Natural killer cell (primary cell): Measurements from ENCODE around the gene SPAG9. TPM values are rescaled to one million over a fixed set of nuclear protein-coding genes. Genes with fewer than 3 reads are reported as not detected.

Experiments
- ATAC-seq, 3 donors: fragments of 150-1000 bp in 2 of 3; fragments of 200-7000 bp in 1 of 3; cut with Tn5 transposase; 1 replicate in 1 of 3; 2 replicates in 2 of 3; pipeline ENCODE4 v1.10.0; 2021; ENCODE audit warnings: mild to moderate bottlenecking in 2 of 3, moderate library complexity in 2 of 3
- DNase-seq, 2 donors: peaks; one replicate each; pipeline versions ENCODE4 v3.0.0 to v3.0.0-alpha.2; 2013 to 2021; ENCODE audit warnings: mixed read lengths in 1 of 2
- H3K27ac ChIP-seq: one replicate; pipeline ENCODE4 v1.5.1; 2013; ENCODE audit warnings: mild to moderate bottlenecking, low read length
- H3K27me3 ChIP-seq: one replicate; pipeline ENCODE4 v1.6.1; 2013; ENCODE audit warnings: low read length; ENCODE audit not compliant: control insufficient read depth, insufficient read depth
- H3K36me3 ChIP-seq: one replicate; pipeline ENCODE4 v1.6.1; 2013; ENCODE audit warnings: low read length; ENCODE audit not compliant: control insufficient read depth, insufficient read depth
- H3K4me1 ChIP-seq: one replicate; pipeline ENCODE4 v1.6.1; 2013; ENCODE audit warnings: low read length; ENCODE audit not compliant: control insufficient read depth, insufficient read depth
- H3K4me3 ChIP-seq: one replicate; pipeline ENCODE4 v1.5.1; 2013; ENCODE audit warnings: low read length
- H3K9me3 ChIP-seq: one replicate; pipeline ENCODE4 v1.6.1; 2013; ENCODE audit warnings: low read length; ENCODE audit not compliant: control insufficient read depth, insufficient read depth
- H3K27ac Mint-ChIP-seq, 2 donors: one replicate each; pipeline ENCODE4 v1.8.0; 2022; ENCODE audit warnings: mild to moderate bottlenecking in 2 of 2, mixed read lengths in 2 of 2, moderate library complexity in 1 of 2
- H3K27me3 Mint-ChIP-seq, 2 donors: one replicate each; pipeline ENCODE4 v1.8.0; 2022; ENCODE audit warnings: low read depth in 2 of 2, mixed read lengths in 2 of 2
- H3K36me3 Mint-ChIP-seq: one replicate; pipeline ENCODE4 v1.8.0; 2022; ENCODE audit warnings: mixed read lengths
- H3K4me1 Mint-ChIP-seq, 2 donors: one replicate each; pipeline ENCODE4 v1.8.0; 2022; ENCODE audit warnings: mixed read lengths in 2 of 2
- H3K4me3 Mint-ChIP-seq: one replicate; pipeline ENCODE4 v1.8.0; 2022; ENCODE audit warnings: mild to moderate bottlenecking, moderate library complexity, mixed read lengths
- H3K9me3 Mint-ChIP-seq, 2 donors: one replicate each; pipeline ENCODE4 v1.8.0; 2022; ENCODE audit warnings: mixed read lengths in 2 of 2
- WGBS: methylation state at CpG from one replicate; pipeline ENCODE4 v1.1.7; 2013; ENCODE audit warnings: missing lambda C conversion rate; ENCODE audit not compliant: insufficient coverage; 5-methylcytosine and 5-hydroxymethylcytosine counted together
- intact Hi-C: fragments of 100-400 bp; cut with micrococcal nuclease; formaldehyde crosslinking; loops from one replicate; pipeline ENCODE4 v1.14.2; 2022
- total RNA-seq, 4 donors: library from RNA; stranded (reverse); fragments of 120-200 nt in 1 of 4; gene quantifications; one replicate each; pipeline versions ENCODE4 v1.2.3 to v1.2.4, GENCODE V29; 2013 to 2022
- TF ChIP-seq, protein P1 (sequence below): fragments of 200-600 bp; IDR thresholded peaks from one replicate; pipeline ENCODE4 v1.8.0; 2022; ENCODE audit warnings: antibody characterized with exemption

Gene SPAG9
- total RNA-seq, 3 donors from 2014 or later (not counting 1 experiment from before 2014, with no cell fraction given) = 78.1 to 91.7 (median 90.3) TPM

GRCh38 chr17:50934672-50935220, 185.9 kb downstream of the SPAG9 start:
- Mint-ChIP-seq H3K27ac (no peak overlapping the region), H3K4me3 (no peak overlapping the region), H3K27me3 (peaks cover 0 to 5% of the 10 kb centered on the region in 2 donors), H3K36me3 (no peaks in the 10 kb centered on the region), H3K4me1 (peaks cover 13 to 18% of the 10 kb centered on the region in 2 donors), H3K9me3 (no peaks in the 10 kb centered on the region)
- no peaks in the 10 kb centered on the region for H3K27me3 ChIP-seq
- 78% methylated on average over 15 of the region's 15 CpGs for WGBS
- no peak for DNase-seq
- H3K27ac ChIP-seq = no peak overlapping the region
- H3K4me3 ChIP-seq = no peak overlapping the region
- H3K9me3 ChIP-seq = no peaks in the 10 kb centered on the region
- H3K4me1 ChIP-seq = peaks cover 11% of the 10 kb centered on the region
- TF ChIP-seq, protein P1, sequence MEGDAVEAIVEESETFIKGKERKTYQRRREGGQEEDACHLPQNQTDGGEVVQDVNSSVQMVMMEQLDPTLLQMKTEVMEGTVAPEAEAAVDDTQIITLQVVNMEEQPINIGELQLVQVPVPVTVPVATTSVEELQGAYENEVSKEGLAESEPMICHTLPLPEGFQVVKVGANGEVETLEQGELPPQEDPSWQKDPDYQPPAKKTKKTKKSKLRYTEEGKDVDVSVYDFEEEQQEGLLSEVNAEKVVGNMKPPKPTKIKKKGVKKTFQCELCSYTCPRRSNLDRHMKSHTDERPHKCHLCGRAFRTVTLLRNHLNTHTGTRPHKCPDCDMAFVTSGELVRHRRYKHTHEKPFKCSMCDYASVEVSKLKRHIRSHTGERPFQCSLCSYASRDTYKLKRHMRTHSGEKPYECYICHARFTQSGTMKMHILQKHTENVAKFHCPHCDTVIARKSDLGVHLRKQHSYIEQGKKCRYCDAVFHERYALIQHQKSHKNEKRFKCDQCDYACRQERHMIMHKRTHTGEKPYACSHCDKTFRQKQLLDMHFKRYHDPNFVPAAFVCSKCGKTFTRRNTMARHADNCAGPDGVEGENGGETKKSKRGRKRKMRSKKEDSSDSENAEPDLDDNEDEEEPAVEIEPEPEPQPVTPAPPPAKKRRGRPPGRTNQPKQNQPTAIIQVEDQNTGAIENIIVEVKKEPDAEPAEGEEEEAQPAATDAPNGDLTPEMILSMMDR = no peak
- ATAC-seq = no peak
- intact Hi-C loops = loop anchor here (5.0 kb wide), 1 partner anchor 67 kb away; the partner anchor contains the start of gene TOB1
- H3K36me3 ChIP-seq = no peaks in the 10 kb centered on the region

DNA sequence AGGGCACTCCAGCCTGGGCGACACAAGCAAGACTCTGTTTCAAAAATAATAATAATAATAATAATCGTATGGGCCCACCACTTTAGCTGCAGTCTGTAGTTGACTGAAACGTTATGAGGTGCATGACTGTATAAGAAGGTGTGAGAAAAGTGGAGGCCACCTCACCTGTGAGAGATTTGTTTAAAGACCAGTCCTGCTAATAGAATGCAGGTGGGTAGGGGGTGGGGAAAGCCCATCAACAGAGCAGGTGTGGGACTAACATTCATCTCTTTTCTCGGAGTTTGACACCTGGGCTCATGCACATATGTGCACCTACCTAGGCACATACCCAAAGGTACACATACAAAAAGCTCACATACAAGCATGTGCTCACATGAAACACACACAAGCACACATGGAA, 186.5 kb downstream of the SPAG9 start:
- Histone ChIP-seq H3K9me3 (no peaks in the 10 kb centered on the region), H3K4me3 (no peak overlapping the region), H3K27ac (no peak overlapping the region), H3K36me3 (no peaks in the 10 kb centered on the region), H3K27me3 (no peaks in the 10 kb centered on the region), H3K4me1 (peaks cover 11% of the 10 kb centered on the region)
- intact Hi-C loops = loop anchor here (5.0 kb wide), 1 partner anchor 67 kb away; the partner anchor contains the start of gene TOB1
- TF ChIP-seq, protein P1 = no peak
- DNase-seq (no peak), ATAC-seq (no peak)
- H3K4me3 Mint-ChIP-seq = no peak overlapping the region
- H3K9me3 Mint-ChIP-seq = no peaks in the 10 kb centered on the region
- WGBS = 89% methylated on average over 3 of the region's 4 CpGs
- no peaks in the 10 kb centered on the region for H3K36me3 Mint-ChIP-seq
- peaks cover 0 to 6% of the 10 kb centered on the region in 2 donors for H3K27me3 Mint-ChIP-seq
- H3K4me1 Mint-ChIP-seq = peaks cover 13 to 19% of the 10 kb centered on the region in 2 donors
- no peak overlapping the region for H3K27ac Mint-ChIP-seq

GRCh38 chr17:50931144-50931908, 189.3 kb downstream of the SPAG9 start:
- H3K4me1 Mint-ChIP-seq = peaks cover 17 to 22% of the 10 kb centered on the region in 2 donors
- peak overlapping the region; percentile 41 for H3K4me3 ChIP-seq

More at GRCh38 chr17:50931144-50931908, 189.3 kb downstream of the SPAG9 start:
- Histone ChIP-seq H3K27ac (peak overlapping the region; percentile 74), H3K9me3 (no peaks in the 10 kb centered on the region), H3K4me1 (peaks cover 21% of the 10 kb centered on the region), H3K27me3 (no peaks in the 10 kb centered on the region), H3K36me3 (no peaks in the 10 kb centered on the region)
- intact Hi-C loops = loop anchor here (5.0 kb wide), 1 partner anchor 64 kb away; the partner anchor contains the start of gene TOB1
- peak overlapping the region; percentile 84 to 92 for H3K27ac Mint-ChIP-seq
- WGBS = 2% methylated on average over 62 of the region's 62 CpGs
- H3K4me3 Mint-ChIP-seq = peak overlapping the region; percentile 94
- no peaks in the 10 kb centered on the region for H3K36me3 Mint-ChIP-seq
- ATAC-seq (peak; percentile 87 to 90 (median 87)), DNase-seq (peak; percentile 52 to 76)
- H3K27me3 Mint-ChIP-seq = peaks cover 0 to 23% of the 10 kb centered on the region in 2 donors
- no peaks in the 10 kb centered on the region for H3K9me3 Mint-ChIP-seq
- TF ChIP-seq, protein P1 = no peak
